RWPE1 (cell line): Measurements from ENCODE around the gene COX8C.

Source experiments
- CTCF ChIA-PET: fragments of 350-600 bp; sonication (Branson Sonifier 250); formaldehyde crosslinking; extraction: SDS; loops from one replicate; lab custom pipeline; 2021; lab: Yijun Ruan, JAX
- POLR2A ChIA-PET: fragments of 400-600 bp; formaldehyde crosslinking; extraction: SDS; loops from one replicate; lab custom pipeline; 2020; ENCODE audit warnings: antibody characterized with exemption; ENCODE audit not compliant: low non-redundant PET; lab: Yijun Ruan, JAX
- DNase-seq: peaks from one replicate; pipeline ENCODE4 v3.0.0; 2012; ENCODE audit warnings: low spot score
- H3K27ac ChIP-seq: fragments of 450-650 bp; 2 replicates; pipeline ENCODE4 v1.5.1; 2017
- TF ChIP-seq, protein P1 (sequence below): fragments of 450-650 bp; conservative IDR thresholded peaks from 2 replicates; pipeline ENCODE4 v1.5.1; 2017; ENCODE audit warnings: low read depth, mild to moderate bottlenecking

COX8C gene

DNA sequence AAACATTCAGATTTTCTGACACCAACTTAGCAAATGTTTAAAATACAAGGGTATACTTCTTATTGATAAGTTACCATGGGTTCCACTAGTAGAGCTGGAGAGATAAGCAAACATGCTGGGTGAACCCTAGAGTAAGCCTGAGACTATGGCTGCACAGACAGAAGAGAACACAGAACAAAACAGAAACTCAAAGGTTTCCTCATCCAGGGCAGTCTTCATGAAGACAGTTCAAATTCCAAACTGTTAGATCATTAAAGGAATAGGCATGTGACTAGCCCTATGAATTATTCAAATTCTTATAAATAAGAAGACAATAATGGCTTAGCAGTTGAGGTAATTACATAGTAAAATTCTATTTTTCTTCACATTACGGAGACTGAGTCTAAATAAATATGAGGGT lies 42.2 kb upstream of the COX8C start:
- DNase-seq: no peak
- ChIA-PET POLR2A (no interaction called here), CTCF (interaction anchor here (0.8 kb wide), 1 partner anchor 12 kb away, joined by 5 read pairs; no protein-coding TSS in a partner anchor)
- TF ChIP-seq, protein P1, sequence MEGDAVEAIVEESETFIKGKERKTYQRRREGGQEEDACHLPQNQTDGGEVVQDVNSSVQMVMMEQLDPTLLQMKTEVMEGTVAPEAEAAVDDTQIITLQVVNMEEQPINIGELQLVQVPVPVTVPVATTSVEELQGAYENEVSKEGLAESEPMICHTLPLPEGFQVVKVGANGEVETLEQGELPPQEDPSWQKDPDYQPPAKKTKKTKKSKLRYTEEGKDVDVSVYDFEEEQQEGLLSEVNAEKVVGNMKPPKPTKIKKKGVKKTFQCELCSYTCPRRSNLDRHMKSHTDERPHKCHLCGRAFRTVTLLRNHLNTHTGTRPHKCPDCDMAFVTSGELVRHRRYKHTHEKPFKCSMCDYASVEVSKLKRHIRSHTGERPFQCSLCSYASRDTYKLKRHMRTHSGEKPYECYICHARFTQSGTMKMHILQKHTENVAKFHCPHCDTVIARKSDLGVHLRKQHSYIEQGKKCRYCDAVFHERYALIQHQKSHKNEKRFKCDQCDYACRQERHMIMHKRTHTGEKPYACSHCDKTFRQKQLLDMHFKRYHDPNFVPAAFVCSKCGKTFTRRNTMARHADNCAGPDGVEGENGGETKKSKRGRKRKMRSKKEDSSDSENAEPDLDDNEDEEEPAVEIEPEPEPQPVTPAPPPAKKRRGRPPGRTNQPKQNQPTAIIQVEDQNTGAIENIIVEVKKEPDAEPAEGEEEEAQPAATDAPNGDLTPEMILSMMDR: no peak
- no peak overlapping the region for H3K27ac ChIP-seq

DNA sequence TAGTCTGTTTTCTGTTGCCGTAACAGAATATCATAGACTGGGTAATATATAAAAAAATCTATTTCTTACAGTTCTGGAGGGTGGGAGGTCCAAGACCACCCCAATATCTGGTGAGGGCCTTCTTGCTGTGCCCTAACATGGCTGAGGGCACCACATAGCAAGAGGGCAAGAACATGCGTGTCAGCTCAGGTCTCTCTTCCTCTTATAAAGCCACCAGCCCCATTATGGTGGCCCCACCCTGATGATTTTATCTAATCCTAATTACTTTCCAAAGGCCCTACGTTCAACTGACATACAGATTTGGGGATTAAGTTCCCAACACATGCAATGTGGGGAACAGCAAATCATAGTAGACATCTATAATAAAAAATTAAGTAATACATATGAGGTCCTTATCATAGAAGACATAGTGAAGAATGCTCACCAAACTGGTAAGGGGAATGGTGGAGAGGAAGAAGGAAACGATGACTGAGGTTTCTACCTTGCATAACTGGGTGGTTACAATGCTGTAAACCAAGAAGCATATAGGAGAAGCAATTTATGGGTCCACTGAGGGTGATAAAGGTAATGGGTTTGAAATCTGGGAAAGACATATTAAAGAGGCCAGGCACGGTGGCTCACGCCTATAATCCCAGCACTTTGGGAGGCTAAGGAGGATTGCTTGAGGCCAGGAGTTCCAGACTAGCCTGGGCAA lies 41.1 kb upstream of the COX8C start:
- no peak for DNase-seq
- H3K27ac ChIP-seq: no peak overlapping the region
- ChIA-PET CTCF (interaction anchor here (0.8 kb wide), 1 partner anchor 13 kb away, joined by 5 read pairs; no protein-coding TSS in a partner anchor), POLR2A (no interaction called here)
- TF ChIP-seq, protein P1: no peak

DNA sequence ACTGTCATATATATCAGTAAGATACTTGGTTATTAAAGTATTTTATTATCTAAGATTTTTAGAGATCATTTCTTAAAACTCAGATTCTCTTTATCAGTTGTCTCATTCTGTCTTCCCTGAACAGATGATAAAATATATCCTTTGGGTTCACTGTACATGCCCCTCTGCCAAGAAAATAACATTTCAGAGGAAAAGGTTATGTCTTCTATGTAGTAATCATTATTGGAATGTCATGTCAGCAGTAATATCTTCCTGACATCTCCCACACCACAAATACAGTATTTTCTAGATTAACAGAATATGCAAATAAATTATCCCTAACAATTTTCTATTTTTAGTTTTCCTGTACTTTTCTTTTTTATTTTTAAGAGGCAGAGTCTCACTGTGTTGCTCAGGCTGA lies 40.2 kb upstream of the COX8C start:
- POLR2A ChIA-PET: no interaction called here
- CTCF ChIA-PET: no interaction called here

DNA sequence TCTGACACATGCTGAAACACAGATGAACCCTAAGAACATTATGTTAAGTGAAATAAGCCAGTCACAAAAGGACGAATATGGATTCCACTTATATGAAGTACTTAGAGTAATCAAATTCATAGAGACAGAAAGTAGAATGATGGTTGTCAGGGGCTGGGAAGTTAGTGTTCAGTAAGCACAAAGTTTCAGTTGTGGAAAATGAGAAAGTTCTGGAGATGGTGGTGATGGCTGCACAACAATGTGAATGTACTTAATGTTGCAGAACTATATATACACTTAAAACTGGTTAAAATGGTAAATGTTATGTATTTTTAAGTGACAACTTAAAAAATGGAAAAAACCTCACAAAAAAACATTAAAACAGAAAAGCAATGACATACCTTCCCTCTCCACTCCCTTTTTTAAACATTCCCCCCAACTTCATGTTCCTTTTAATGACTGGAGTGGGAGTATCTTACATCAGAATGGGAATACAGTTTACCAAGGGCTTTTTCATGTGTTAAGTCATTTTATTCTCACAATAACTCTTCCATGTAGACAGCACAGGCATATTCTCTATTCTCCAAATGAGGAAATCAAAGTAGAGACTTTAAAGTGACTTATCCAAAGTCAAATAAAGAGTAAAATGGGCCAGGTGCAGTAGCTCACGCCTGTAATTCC lies 38.2 kb upstream of the COX8C start:
- TF ChIP-seq, protein P1: no peak
- POLR2A ChIA-PET: no interaction called here
- H3K27ac ChIP-seq: no peak overlapping the region
- DNase-seq: no peak
- CTCF ChIA-PET: interaction anchor here (0.6 kb wide), 1 partner anchor 77 kb away, joined by 3 read pairs; no protein-coding TSS in a partner anchor

More for the DNA sequence above, 40.2 kb upstream of the COX8C start:
- no peak overlapping the region for H3K27ac ChIP-seq
- TF ChIP-seq, protein P1: no peak
- no peak for DNase-seq

DNA sequence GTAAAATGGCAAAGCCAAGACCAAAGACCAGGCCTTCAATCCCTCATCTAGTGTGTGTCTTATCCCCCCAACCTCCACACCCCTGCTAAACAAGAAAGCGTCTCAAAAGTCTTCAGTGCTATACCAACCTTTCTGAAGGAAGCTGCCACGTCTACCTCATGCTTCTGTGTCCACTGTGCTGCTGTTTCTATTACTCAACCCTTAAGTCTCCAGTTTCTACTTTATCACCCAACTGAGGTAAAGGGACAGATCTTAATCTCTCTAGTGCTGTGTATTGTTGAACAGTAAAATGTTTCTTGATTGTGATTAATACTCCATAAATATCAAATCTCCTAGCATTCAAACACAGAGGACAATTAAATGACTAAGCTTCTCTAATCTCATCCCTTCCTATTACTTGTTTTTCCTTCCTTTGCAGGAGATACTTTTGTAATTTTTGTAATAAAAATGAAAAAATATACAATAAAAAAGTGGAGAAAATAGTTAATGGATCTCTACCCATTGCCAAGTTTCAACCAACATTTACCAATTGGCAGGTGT lies 37.5 kb upstream of the COX8C start:
- no peak for DNase-seq
- H3K27ac ChIP-seq: no peak overlapping the region
- TF ChIP-seq, protein P1: no peak
- ChIA-PET CTCF (interaction anchor here (0.6 kb wide), 1 partner anchor 77 kb away, joined by 3 read pairs; no protein-coding TSS in a partner anchor), POLR2A (no interaction called here)

DNA sequence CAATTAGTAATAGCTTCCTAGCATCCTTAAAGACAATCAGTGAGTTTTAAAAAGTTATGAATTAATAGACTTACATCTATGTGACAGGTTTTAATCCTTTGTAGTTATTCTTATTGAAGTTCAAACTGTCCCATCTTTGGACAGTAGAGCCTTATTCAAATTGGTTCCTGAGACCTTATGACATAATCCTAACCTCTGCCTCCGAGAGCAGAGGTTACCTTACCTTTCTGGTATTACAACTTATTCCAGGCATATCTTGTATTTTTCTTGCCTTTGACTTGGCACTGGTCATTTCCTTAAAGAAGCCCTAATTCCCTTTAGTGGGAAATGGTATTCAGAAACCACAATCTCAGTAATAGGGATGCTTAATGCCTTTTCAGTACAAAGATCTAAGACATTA lies 35.9 kb upstream of the COX8C start:
- CTCF ChIA-PET: no interaction called here
- DNase-seq: no peak
- TF ChIP-seq, protein P1: no peak
- POLR2A ChIA-PET: no interaction called here
- no peak overlapping the region for H3K27ac ChIP-seq
